H9 (cell line): ENCODE measurements around the gene COX6B2. TPM values are rescaled to one million over a fixed set of nuclear protein-coding genes. Genes with fewer than 3 reads are reported as not detected.

Source experiments
- DNase-seq: peaks from one replicate; pipeline ENCODE4 v3.0.0-alpha.2; 2017
- H2AFZ ChIP-seq: one replicate; pipeline ENCODE4 v1.6.1; 2013; ENCODE audit warnings: mild to moderate bottlenecking, low read length, control low read depth, moderate library complexity
- H2AK5ac ChIP-seq: 2 replicates; pipeline ENCODE4 v1.6.1; 2013; ENCODE audit warnings: low read length, control low read depth, mixed read lengths; ENCODE audit not compliant: insufficient read length
- H2BK120ac ChIP-seq: one replicate; pipeline ENCODE4 v1.6.1; 2013; ENCODE audit warnings: low read depth, mild to moderate bottlenecking, low read length, control low read depth, inconsistent platforms; ENCODE audit not compliant: poor library complexity, severe bottlenecking
- H2BK12ac ChIP-seq: 2 replicates; pipeline ENCODE4 v1.6.1; 2013; ENCODE audit warnings: low read length, control low read depth, mixed read lengths, low read depth; ENCODE audit not compliant: insufficient read length
- H2BK15ac ChIP-seq: 2 replicates; pipeline ENCODE4 v1.6.1; 2013; ENCODE audit warnings: low read depth, low read length, control low read depth
- H2BK20ac ChIP-seq: one replicate; pipeline ENCODE4 v1.6.1; 2013; ENCODE audit warnings: low read depth, mild to moderate bottlenecking, low read length, control low read depth, inconsistent platforms; ENCODE audit not compliant: poor library complexity, severe bottlenecking
- H2BK5ac ChIP-seq: 2 replicates; pipeline ENCODE4 v1.6.1; 2013; ENCODE audit warnings: low read length, control low read depth, mixed read lengths; ENCODE audit not compliant: insufficient read length
- H3K14ac ChIP-seq: 2 replicates; pipeline ENCODE4 v1.6.1; 2013; ENCODE audit warnings: low read length, control low read depth; ENCODE audit not compliant: insufficient read depth
- H3K18ac ChIP-seq: 2 replicates; pipeline ENCODE4 v1.6.1; 2013; ENCODE audit warnings: low read depth, mild to moderate bottlenecking, mixed read lengths, low read length, control low read depth; ENCODE audit not compliant: insufficient read length
- H3K23ac ChIP-seq: 2 replicates; pipeline ENCODE4 v1.6.1; 2013; ENCODE audit warnings: low read length, control low read depth, mixed read lengths, low read depth; ENCODE audit not compliant: insufficient read length
- H3K23me2 ChIP-seq: 2 replicates; pipeline ENCODE4 v1.6.1; 2013; ENCODE audit warnings: low read depth, mild to moderate bottlenecking, mixed read lengths, low read length, control low read depth; ENCODE audit not compliant: insufficient read length, poor library complexity, severe bottlenecking
- H3K27ac ChIP-seq: 2 replicates; pipeline ENCODE4 v1.5.1; 2013; ENCODE audit warnings: low read length, control low read depth, mixed read lengths, low read depth; ENCODE audit not compliant: insufficient read length
- H3K27me3 ChIP-seq: 2 replicates; pipeline ENCODE4 v1.6.1; 2013; ENCODE audit warnings: low read length, control low read depth, inconsistent platforms; ENCODE audit not compliant: insufficient read depth
- H3K4ac ChIP-seq: 2 replicates; pipeline ENCODE4 v1.6.1; 2013; ENCODE audit warnings: low read depth, mild to moderate bottlenecking, control low read depth, inconsistent platforms, low read length, moderate library complexity
- H3K4me1 ChIP-seq: 2 replicates; pipeline ENCODE4 v1.6.1; 2013; ENCODE audit warnings: low read length, control low read depth, inconsistent platforms; ENCODE audit not compliant: insufficient read depth
- H3K4me2 ChIP-seq: 2 replicates; pipeline ENCODE4 v1.6.1; 2013; ENCODE audit warnings: low read length, control low read depth, mixed read lengths; ENCODE audit not compliant: insufficient read length, insufficient read depth
- H3K56ac ChIP-seq: 2 replicates; pipeline ENCODE4 v1.6.1; 2013; ENCODE audit warnings: low read depth, mild to moderate bottlenecking, mixed read lengths, low read length, control low read depth; ENCODE audit not compliant: insufficient read length
- H3K79me1 ChIP-seq: 2 replicates; pipeline ENCODE4 v1.6.1; 2013; ENCODE audit warnings: low read depth, mild to moderate bottlenecking, moderate library complexity, low read length, control low read depth, inconsistent platforms; ENCODE audit not compliant: insufficient read depth, poor library complexity, severe bottlenecking
- H3K79me2 ChIP-seq: 2 replicates; pipeline ENCODE4 v1.6.1; 2013; ENCODE audit warnings: low read length, control low read depth, inconsistent platforms; ENCODE audit not compliant: insufficient read depth
- H3K9ac ChIP-seq: 2 replicates; pipeline ENCODE4 v1.6.1; 2013; ENCODE audit warnings: low read length, control low read depth, mixed read lengths; ENCODE audit not compliant: insufficient read length; ENCODE audit errors: extremely low read depth
- H3K9me3 ChIP-seq: one replicate; pipeline ENCODE4 v1.6.1; 2013; ENCODE audit warnings: low read depth, low read length, inconsistent platforms; ENCODE audit not compliant: control insufficient read depth
- H3T11ph ChIP-seq: one replicate; pipeline ENCODE4 v1.6.1; 2013; ENCODE audit warnings: mild to moderate bottlenecking, low read length, control low read depth, inconsistent platforms
- H4K20me1 ChIP-seq: one replicate; pipeline ENCODE4 v1.6.1; 2013; ENCODE audit not compliant: control insufficient read depth, insufficient read length, insufficient read depth
- H4K5ac ChIP-seq: 2 replicates; pipeline ENCODE4 v1.6.1; 2013; ENCODE audit warnings: low read depth, mild to moderate bottlenecking, mixed read lengths, low read length, control low read depth; ENCODE audit not compliant: insufficient read length
- H4K8ac ChIP-seq: replicated peaks from 2 replicates; pipeline ENCODE4 v1.6.1; 2013; ENCODE audit warnings: low read length, control low read depth, mixed read lengths, low read depth; ENCODE audit not compliant: insufficient read length
- H4K91ac ChIP-seq: 2 replicates; pipeline ENCODE4 v1.6.1; 2013; ENCODE audit warnings: low read depth, mild to moderate bottlenecking, moderate library complexity, mixed read lengths, low read length, control low read depth; ENCODE audit not compliant: insufficient read length
- H3K27ac Mint-ChIP-seq, 3 experiments: 2 replicates in 2 of 3; 3 replicates in 1 of 3; pipeline ENCODE4 v1.8.0; 2020 to 2021; ENCODE audit warnings: mixed read lengths in 3 of 3, mild to moderate bottlenecking in 1 of 3, moderate library complexity in 1 of 3
- H3K27me3 Mint-ChIP-seq: 2 replicates; pipeline ENCODE4 v1.8.0; 2021; ENCODE audit warnings: low read depth, mild to moderate bottlenecking, moderate library complexity, mixed read lengths
- H3K36me3 Mint-ChIP-seq, 3 experiments: 2 replicates in 2 of 3; 3 replicates in 1 of 3; pipeline ENCODE4 v1.8.0; 2020 to 2021; ENCODE audit warnings: low read depth in 3 of 3, mixed read lengths in 3 of 3; ENCODE audit not compliant: insufficient read depth in 1 of 3
- H3K4me1 Mint-ChIP-seq, 2 experiments: 2 replicates each; pipeline ENCODE4 v1.8.0; 2020; ENCODE audit warnings: mixed read lengths in 2 of 2
- H3K4me3 Mint-ChIP-seq, 2 experiments: 2 replicates in 1 of 2; 3 replicates in 1 of 2; pipeline ENCODE4 v1.8.0; 2020 to 2021; ENCODE audit warnings: mild to moderate bottlenecking in 2 of 2, mixed read lengths in 2 of 2, moderate library complexity in 1 of 2
- H3K9me3 Mint-ChIP-seq, 2 experiments: 2 replicates in 1 of 2; 3 replicates in 1 of 2; pipeline ENCODE4 v1.8.0; 2020; ENCODE audit warnings: mild to moderate bottlenecking in 2 of 2, mixed read lengths in 2 of 2, moderate library complexity in 1 of 2
- WGBS: extraction: QIAGEN DNeasy Blood & Tissue Kit; methylation state at CpG from one replicate; pipeline ENCODE4 v1.1.7; 2013; ENCODE audit warnings: missing lambda C conversion rate, low lambda C conversion rate, mixed read lengths; ENCODE audit not compliant: insufficient read length; ENCODE audit errors: extremely low coverage; 5-methylcytosine and 5-hydroxymethylcytosine counted together
- total RNA-seq: library from RNA; stranded (reverse); gene quantifications from 2 replicates; pipeline ENCODE4 v1.2.1, GENCODE V29; 2021
- TF ChIP-seq, protein P1 (sequence below): fragments of 200-600 bp; sonication (generic); conservative IDR thresholded peaks from 3 replicates; pipeline ENCODE4 v1.8.0; 2021; ENCODE audit warnings: antibody characterized with exemption, mild to moderate bottlenecking

Gene COX6B2
- total RNA-seq, 1 experiment from 2014 or later, result 4.0 TPM

DNA sequence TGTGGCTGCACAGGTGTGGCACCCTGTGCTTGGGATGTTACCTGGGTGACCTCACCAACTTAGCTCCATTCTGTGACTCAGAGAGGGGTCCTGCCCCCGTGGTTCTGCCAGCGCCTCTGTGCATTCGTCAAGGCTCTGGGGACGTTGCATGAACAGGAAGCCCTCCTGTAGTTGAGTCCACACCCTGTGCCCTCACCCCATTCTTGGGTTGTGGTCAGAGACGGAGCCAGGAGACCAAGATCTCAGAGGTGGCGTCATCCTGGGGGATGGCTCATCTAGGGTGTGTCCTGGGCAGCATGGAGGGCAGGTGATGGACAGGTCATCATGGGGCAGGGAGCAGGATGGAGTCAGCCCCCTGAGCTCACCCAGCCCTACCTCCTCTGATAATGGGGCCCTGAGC lies 2.5 kb downstream of the COX6B2 start:
- Mint-ChIP-seq H3K27me3 (peaks cover 62% of the 10 kb centered on the region), H3K9me3 (no peaks in the 10 kb centered on the region; a peak in 1 of 5 replicates), H3K4me3 (peak overlapping the region in 1 of 2 experiments; percentile 24; a peak in 2 of 5 replicates), H3K4me1 (peaks cover 59 to 63% of the 10 kb centered on the region in 2 experiments), H3K36me3 (peaks cover 2 to 36% (median 11%) of the 10 kb centered on the region in 3 experiments; a peak in 6 of 7 replicates), H3K27ac (no peak overlapping the region)
- Histone ChIP-seq H2BK12ac (no peak overlapping the region), H4K20me1 (no peaks in the 10 kb centered on the region), H2BK20ac (no peak overlapping the region), H3K23me2 (peaks cover 9% of the 10 kb centered on the region), H3K27ac (no peak overlapping the region), H2BK5ac (no peak overlapping the region), H3K9me3 (no peaks in the 10 kb centered on the region), H4K5ac (no peak overlapping the region), H3K56ac (no peak overlapping the region), H2BK15ac (no peak overlapping the region), H3K79me1 (no peaks in the 10 kb centered on the region), H3K14ac (no peak overlapping the region), H3K18ac (no peak overlapping the region), H2BK120ac (no peak overlapping the region), H3K23ac (no peak overlapping the region), H3T11ph (no peak overlapping the region), H3K4me2 (no peak overlapping the region), H3K27me3 (peaks cover 16% of the 10 kb centered on the region; the same call in 1 of the 2 replicates), H4K8ac (no peak overlapping the region), H3K9ac (no peak overlapping the region), H3K79me2 (no peaks in the 10 kb centered on the region), H3K4ac (no peak overlapping the region), H2AFZ (no peak overlapping the region), H3K4me1 (peaks cover 2% of the 10 kb centered on the region; the same call in 1 of the 2 replicates), H2AK5ac (no peak overlapping the region), H4K91ac (no peak overlapping the region)
- no peak for DNase-seq
- WGBS, result no CpG with 5 or more reads among the region's 6 CpGs
- TF ChIP-seq, protein P1, sequence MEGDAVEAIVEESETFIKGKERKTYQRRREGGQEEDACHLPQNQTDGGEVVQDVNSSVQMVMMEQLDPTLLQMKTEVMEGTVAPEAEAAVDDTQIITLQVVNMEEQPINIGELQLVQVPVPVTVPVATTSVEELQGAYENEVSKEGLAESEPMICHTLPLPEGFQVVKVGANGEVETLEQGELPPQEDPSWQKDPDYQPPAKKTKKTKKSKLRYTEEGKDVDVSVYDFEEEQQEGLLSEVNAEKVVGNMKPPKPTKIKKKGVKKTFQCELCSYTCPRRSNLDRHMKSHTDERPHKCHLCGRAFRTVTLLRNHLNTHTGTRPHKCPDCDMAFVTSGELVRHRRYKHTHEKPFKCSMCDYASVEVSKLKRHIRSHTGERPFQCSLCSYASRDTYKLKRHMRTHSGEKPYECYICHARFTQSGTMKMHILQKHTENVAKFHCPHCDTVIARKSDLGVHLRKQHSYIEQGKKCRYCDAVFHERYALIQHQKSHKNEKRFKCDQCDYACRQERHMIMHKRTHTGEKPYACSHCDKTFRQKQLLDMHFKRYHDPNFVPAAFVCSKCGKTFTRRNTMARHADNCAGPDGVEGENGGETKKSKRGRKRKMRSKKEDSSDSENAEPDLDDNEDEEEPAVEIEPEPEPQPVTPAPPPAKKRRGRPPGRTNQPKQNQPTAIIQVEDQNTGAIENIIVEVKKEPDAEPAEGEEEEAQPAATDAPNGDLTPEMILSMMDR, result no peak
